Body of pancreas (tissue), 4 donors: Measurements from ENCODE around the gene GPR148.

Experiments
- POLR2A ChIP-seq, 3 donors: fragments of 450-650 bp; IDR thresholded peaks; one replicate each; pipeline ENCODE4 v1.6.1; 2016; ENCODE audit warnings: antibody characterized with exemption in 3 of 3, mild to moderate bottlenecking in 2 of 3
- TF ChIP-seq, protein P1 (sequence below), 7 experiments: fragments of 450-650 bp in 4 of 7; fragments of 200-600 bp in 3 of 7; sonication (generic) in 3 of 7; IDR thresholded peaks; one replicate each; pipeline ENCODE4 v1.5.1; 2016 to 2019; ENCODE audit warnings: antibody characterized with exemption in 7 of 7

DNA sequence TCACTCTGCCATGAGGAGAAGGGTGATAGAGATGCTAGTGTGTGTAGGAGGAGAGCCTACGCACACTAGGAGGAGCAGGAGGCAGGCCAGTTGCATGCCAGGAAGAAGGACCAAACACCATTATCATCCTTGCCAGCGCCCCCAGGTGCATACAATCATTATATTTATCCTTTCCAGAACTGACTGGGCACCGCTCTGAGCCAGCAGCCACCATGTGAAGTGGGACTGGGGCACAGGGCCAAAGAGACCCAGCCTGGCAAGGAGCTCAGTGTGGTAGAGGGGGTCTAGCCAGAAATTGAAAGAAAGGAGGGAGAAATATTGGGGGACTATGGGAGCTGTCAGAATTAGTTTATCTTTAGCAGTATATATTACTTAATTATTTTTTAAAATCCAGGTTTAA is 8.3 kb upstream of the GPR148 start:
- TF ChIP-seq, protein P1, sequence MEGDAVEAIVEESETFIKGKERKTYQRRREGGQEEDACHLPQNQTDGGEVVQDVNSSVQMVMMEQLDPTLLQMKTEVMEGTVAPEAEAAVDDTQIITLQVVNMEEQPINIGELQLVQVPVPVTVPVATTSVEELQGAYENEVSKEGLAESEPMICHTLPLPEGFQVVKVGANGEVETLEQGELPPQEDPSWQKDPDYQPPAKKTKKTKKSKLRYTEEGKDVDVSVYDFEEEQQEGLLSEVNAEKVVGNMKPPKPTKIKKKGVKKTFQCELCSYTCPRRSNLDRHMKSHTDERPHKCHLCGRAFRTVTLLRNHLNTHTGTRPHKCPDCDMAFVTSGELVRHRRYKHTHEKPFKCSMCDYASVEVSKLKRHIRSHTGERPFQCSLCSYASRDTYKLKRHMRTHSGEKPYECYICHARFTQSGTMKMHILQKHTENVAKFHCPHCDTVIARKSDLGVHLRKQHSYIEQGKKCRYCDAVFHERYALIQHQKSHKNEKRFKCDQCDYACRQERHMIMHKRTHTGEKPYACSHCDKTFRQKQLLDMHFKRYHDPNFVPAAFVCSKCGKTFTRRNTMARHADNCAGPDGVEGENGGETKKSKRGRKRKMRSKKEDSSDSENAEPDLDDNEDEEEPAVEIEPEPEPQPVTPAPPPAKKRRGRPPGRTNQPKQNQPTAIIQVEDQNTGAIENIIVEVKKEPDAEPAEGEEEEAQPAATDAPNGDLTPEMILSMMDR (IDR thresholded peaks at IDR 0.05): no peak
- TF ChIP-seq POLR2A (IDR thresholded peaks at IDR 0.05): no peak
